Ascending aorta (tissue), 2 donors: ENCODE data around the gene WHRN. TPM values are rescaled to one million over a fixed set of nuclear protein-coding genes. Genes with fewer than 3 reads are reported as not detected.

Source experiments
- DNase-seq, 2 donors: peaks; one replicate each; pipeline ENCODE4 v3.0.0-alpha.2; 2019; ENCODE audit warnings: low spot score in 2 of 2
- H3K27ac ChIP-seq, 2 donors: fragments of 200-600 bp; sonication (generic); one replicate each; pipeline ENCODE4 v1.5.1; 2016 to 2017; ENCODE audit warnings: mild to moderate bottlenecking in 1 of 2
- H3K27me3 ChIP-seq: fragments of 200-600 bp; sonication (generic); one replicate; pipeline ENCODE4 v1.5.1; 2017
- H3K36me3 ChIP-seq, 2 donors: fragments of 200-600 bp; sonication (generic); one replicate each; pipeline ENCODE4 v1.5.1; 2016
- H3K4me1 ChIP-seq, 2 donors: fragments of 200-600 bp; sonication (generic); one replicate each; pipeline ENCODE4 v1.5.1; 2016 to 2017; ENCODE audit warnings: mild to moderate bottlenecking in 1 of 2
- H3K4me3 ChIP-seq, 2 donors: fragments of 200-600 bp; sonication (generic); one replicate each; pipeline ENCODE4 v1.5.1; 2016 to 2017; ENCODE audit warnings: mild to moderate bottlenecking in 1 of 2
- H3K9me3 ChIP-seq, 2 donors: fragments of 200-600 bp; sonication (generic); one replicate each; pipeline ENCODE4 v1.5.1; 2016
- intact Hi-C: fragments of 100-400 bp; cut with DNase I; formaldehyde crosslinking; loops from one replicate; pipeline ENCODE4 v1.15.1; 2023
- total RNA-seq: library from RNA; depleted of rRNA; stranded (reverse); fragments of >200 nt; gene quantifications from one replicate; pipeline ENCODE4 v1.1.0, GENCODE V29; 2016
- TF ChIP-seq, protein P1 (sequence below), 3 experiments: fragments of 200-600 bp in 2 of 3; fragments of 450-650 bp in 1 of 3; sonication (generic) in 2 of 3; IDR thresholded peaks; one replicate each; pipeline ENCODE4 v1.5.1; 2016 to 2019; ENCODE audit warnings: antibody characterized with exemption in 3 of 3, mild to moderate bottlenecking in 1 of 3, moderate library complexity in 1 of 3

The WHRN gene
- total RNA-seq, 1 donor from 2014 or later, result 3.9 TPM

- Histone ChIP-seq H3K27ac (no peak overlapping the region), H3K27me3 (no peaks in the 10 kb centered on the region), H3K4me3 (no peak overlapping the region), H3K4me1 (no peaks in the 10 kb centered on the region), H3K9me3 (no peaks in the 10 kb centered on the region), H3K36me3 (no peaks in the 10 kb centered on the region)
- intact Hi-C loops, result no loop called here
- TF ChIP-seq, protein P1, sequence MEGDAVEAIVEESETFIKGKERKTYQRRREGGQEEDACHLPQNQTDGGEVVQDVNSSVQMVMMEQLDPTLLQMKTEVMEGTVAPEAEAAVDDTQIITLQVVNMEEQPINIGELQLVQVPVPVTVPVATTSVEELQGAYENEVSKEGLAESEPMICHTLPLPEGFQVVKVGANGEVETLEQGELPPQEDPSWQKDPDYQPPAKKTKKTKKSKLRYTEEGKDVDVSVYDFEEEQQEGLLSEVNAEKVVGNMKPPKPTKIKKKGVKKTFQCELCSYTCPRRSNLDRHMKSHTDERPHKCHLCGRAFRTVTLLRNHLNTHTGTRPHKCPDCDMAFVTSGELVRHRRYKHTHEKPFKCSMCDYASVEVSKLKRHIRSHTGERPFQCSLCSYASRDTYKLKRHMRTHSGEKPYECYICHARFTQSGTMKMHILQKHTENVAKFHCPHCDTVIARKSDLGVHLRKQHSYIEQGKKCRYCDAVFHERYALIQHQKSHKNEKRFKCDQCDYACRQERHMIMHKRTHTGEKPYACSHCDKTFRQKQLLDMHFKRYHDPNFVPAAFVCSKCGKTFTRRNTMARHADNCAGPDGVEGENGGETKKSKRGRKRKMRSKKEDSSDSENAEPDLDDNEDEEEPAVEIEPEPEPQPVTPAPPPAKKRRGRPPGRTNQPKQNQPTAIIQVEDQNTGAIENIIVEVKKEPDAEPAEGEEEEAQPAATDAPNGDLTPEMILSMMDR (IDR thresholded peaks at IDR 0.05), result no peak
- no peak for DNase-seq
These were observed 16.6 kb upstream of the WHRN start for GRCh38 chr9:114521846-114522245.

DNA sequence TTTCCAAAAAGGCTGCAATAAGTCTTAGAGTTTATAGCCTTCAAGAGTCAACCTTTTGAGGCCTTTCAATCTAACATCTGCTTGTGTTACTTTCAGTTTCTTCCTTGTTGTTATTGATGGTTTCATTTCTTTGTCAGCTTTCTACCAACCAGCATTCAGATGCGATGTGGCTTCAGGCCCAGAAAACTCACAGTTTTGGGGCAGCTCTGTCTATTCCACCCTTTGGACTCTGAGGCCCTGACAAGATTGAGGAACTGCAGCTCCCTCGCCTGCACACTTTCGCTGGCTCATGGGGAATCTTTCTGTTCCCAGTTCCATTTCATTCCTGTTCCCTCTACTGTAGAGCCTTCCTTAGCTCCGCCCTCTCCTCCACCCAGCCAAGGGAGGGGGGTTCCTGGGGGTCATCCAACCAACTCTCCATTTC lies 13.3 kb upstream of the WHRN start:
- Histone ChIP-seq H3K9me3 (no peaks in the 10 kb centered on the region), H3K4me3 (no peak overlapping the region), H3K4me1 (no peaks in the 10 kb centered on the region), H3K27ac (no peak overlapping the region), H3K36me3 (no peaks in the 10 kb centered on the region), H3K27me3 (no peaks in the 10 kb centered on the region)
- TF ChIP-seq, protein P1 (IDR thresholded peaks at IDR 0.05), result no peak
- intact Hi-C loops, result no loop called here
- no peak for DNase-seq

GRCh38 chr9:114518120-114518519 lies 12.8 kb upstream of the WHRN start:
- no peak overlapping the region for H3K27ac ChIP-seq
- no peaks in the 10 kb centered on the region for H3K27me3 ChIP-seq
- H3K9me3 ChIP-seq, result no peaks in the 10 kb centered on the region
- H3K4me1 ChIP-seq, result no peaks in the 10 kb centered on the region
- no peaks in the 10 kb centered on the region for H3K36me3 ChIP-seq
- TF ChIP-seq, protein P1 (IDR thresholded peaks at IDR 0.05), result no peak
- intact Hi-C loops, result no loop called here
- DNase-seq, result no peak
- H3K4me3 ChIP-seq, result no peak overlapping the region

DNA sequence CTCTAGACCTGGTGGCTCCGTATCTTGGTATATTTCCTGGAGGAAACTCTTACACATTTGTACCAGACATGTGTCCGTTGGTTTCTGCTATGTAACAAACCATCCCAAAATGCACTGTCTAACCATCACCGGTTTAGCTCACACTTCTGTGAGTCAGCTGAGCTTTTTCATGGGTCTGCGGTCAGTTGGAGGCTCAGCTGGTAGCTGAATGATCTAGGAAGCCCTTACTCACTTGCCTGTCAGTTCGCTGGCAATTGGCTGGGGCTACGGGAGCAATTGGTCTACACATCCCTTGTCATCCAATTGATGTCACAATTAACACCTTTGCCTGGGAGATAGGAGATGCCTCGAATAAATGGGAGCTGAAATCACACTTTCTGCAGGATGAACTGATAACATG lies 11.6 kb upstream of the WHRN start:
- Histone ChIP-seq H3K4me3 (no peak overlapping the region), H3K27ac (no peak overlapping the region), H3K36me3 (no peaks in the 10 kb centered on the region), H3K4me1 (no peaks in the 10 kb centered on the region), H3K27me3 (no peaks in the 10 kb centered on the region), H3K9me3 (no peaks in the 10 kb centered on the region)
- intact Hi-C loops, result no loop called here
- TF ChIP-seq, protein P1 (IDR thresholded peaks at IDR 0.05), result no peak
- DNase-seq, result no peak

DNA sequence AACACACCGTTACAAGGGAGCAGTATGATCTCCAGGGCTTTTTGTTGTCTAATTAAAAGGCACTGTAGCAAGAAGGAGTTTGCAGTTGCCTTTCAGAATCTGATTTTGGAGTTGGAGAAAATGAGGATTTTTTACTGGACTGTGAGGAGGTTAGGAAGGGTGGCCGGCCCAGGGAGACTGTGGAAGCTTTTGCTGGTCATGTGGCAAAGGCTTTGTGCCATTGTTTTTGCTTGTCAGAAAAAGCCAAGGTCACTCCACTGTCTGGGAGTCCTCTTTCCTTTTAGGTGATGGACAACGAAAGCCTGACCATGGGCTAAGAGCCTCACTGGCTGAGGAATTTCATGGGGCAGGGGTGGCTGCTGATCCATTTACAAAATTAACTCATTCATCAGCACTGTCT lies 10.3 kb upstream of the WHRN start:
- no peak overlapping the region for H3K4me3 ChIP-seq
- no peaks in the 10 kb centered on the region for H3K4me1 ChIP-seq
- H3K9me3 ChIP-seq, result no peaks in the 10 kb centered on the region
- intact Hi-C loops, result no loop called here
- TF ChIP-seq, protein P1 (IDR thresholded peaks at IDR 0.05), result no peak
- DNase-seq, result no peak
- no peaks in the 10 kb centered on the region for H3K27me3 ChIP-seq
- no peak overlapping the region for H3K27ac ChIP-seq
- H3K36me3 ChIP-seq, result no peaks in the 10 kb centered on the region

DNA sequence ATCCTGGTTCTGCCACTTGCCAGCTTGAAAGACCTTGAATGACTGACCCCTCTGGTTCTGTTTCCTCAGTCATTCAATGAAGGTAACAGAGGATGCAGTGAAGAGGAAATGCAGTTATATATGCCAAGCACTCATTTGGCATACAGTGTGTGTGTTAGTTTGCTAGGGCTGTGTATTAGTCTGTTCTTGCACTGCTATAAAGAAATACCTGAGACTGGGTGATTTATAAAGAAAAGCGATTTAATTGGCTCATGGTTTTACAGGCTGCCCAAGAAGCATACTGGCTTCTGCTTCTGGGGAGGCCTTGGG lies 8.6 kb upstream of the WHRN start:
- no peaks in the 10 kb centered on the region for H3K27me3 ChIP-seq
- no peak for DNase-seq
- no peaks in the 10 kb centered on the region for H3K36me3 ChIP-seq
- H3K4me3 ChIP-seq, result no peak overlapping the region
- H3K27ac ChIP-seq, result no peak overlapping the region
- intact Hi-C loops, result no loop called here
- no peaks in the 10 kb centered on the region for H3K4me1 ChIP-seq
- TF ChIP-seq, protein P1 (IDR thresholded peaks at IDR 0.05), result no peak
- H3K9me3 ChIP-seq, result no peaks in the 10 kb centered on the region
